ENCODE data around the gene ZBTB7C. TPM values are rescaled to one million over a fixed set of nuclear protein-coding genes. Genes with fewer than 3 reads are reported as not detected.

ZBTB7C gene
- total and polyA plus RNA-seq, 2 of the 8 experiments (the other 6 are each of a cell fraction or from before 2014, with no cell fraction given) = 0.15 to 0.45 TPM

DNA sequence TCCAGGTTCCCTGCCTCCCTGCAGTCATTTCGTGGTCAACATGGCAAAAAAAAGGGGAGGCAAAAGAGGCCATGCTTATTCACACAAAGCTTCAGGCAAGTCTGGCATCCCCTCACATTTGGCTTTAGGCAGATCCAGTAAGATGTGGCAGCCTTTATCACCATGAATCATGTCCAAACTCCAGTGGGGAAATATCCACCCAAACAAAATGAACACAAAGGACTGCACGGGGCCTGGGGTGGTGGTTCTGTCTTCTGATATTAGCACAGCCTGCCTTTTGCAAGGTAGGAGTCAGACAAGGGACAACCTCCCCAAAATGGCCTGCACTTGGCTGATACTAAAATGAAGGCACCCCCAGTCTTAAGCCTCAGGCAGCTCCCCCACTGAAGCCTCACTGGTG, 129.9 kb downstream of the ZBTB7C start:
- FAIRE-seq = no peak
- Histone ChIP-seq H3K4me1 (replicated peaks in 1 of 4; ENCODE audit: control insufficient read depth in 3 of 4, insufficient read depth in 4 of 4, low read length in 3 of 4) (peaks cover 0 to 2% (median 0%) of the 10 kb centered on the region in 4 experiments; a peak in 1 of 7 replicates), H4K91ac (replicated peaks; ENCODE audit: insufficient read length, low read length) (no peak overlapping the region), H3K79me2 (ENCODE audit: control insufficient read depth in 1 of 2, insufficient read depth in 2 of 2, low read length in 2 of 2) (no peaks in the 10 kb centered on the region), H2AK5ac (ENCODE audit: low read depth, low read length) (no peak overlapping the region), H3K23ac (ENCODE audit: insufficient read length) (no peak overlapping the region), H3K23me2 (ENCODE audit: low read depth, low read length) (no peaks in the 10 kb centered on the region), H3K4ac (replicated peaks; ENCODE audit: insufficient read length, low read depth, low read length) (no peak overlapping the region), H3K9ac (replicated peaks in 1 of 4; ENCODE audit: extremely low read depth in 1 of 4, low read depth in 3 of 4, low read length in 3 of 4) (no peak overlapping the region), H2BK120ac (replicated peaks; ENCODE audit: low read depth, low read length) (no peak overlapping the region), H3K18ac (ENCODE audit: extremely low read depth, low read length) (no peak overlapping the region), H2BK12ac (ENCODE audit: low read depth, low read length) (no peak overlapping the region), H4K20me1 (replicated peaks in 1 of 2; ENCODE audit: control insufficient read depth in 1 of 2, insufficient read depth in 2 of 2, low read length in 2 of 2) (no peaks in the 10 kb centered on the region), H2BK5ac (ENCODE audit: low read depth, low read length) (no peak overlapping the region), H3K4me2 (ENCODE audit: insufficient read depth in 1 of 2, low read depth in 2 of 2, low read length in 2 of 2) (no peak overlapping the region), H3K56ac (replicated peaks; ENCODE audit: insufficient read length, low read depth, low read length) (no peak overlapping the region), H4K5ac (ENCODE audit: insufficient read length, low read depth, low read length) (no peak overlapping the region), H3K36me3 (ENCODE audit: control insufficient read depth in 2 of 4, insufficient read depth in 4 of 4, low read length in 3 of 4) (no peaks in the 10 kb centered on the region), H3K9me3 (ENCODE audit: insufficient read depth in 2 of 2, low read depth in 1 of 2, low read length in 1 of 2) (no peaks in the 10 kb centered on the region), H3K27me3 (replicated peaks in 1 of 4; ENCODE audit: control insufficient read depth in 3 of 4, extremely low read depth in 1 of 4, insufficient read depth in 3 of 4, low read length in 3 of 4) (no peaks in the 10 kb centered on the region; a peak in 1 of 7 replicates), H4K8ac (ENCODE audit: extremely low read depth, insufficient read depth, low read length) (no peak overlapping the region), H3K79me1 (ENCODE audit: low read depth, low read length) (no peaks in the 10 kb centered on the region), H3K4me3 (ENCODE audit: extremely low read depth in 1 of 4, insufficient read depth in 2 of 4, low read depth in 3 of 4, low read length in 4 of 4) (no peak overlapping the region), H2BK20ac (ENCODE audit: low read length) (no peak overlapping the region), H2BK15ac (ENCODE audit: low read length) (no peak overlapping the region), H2AFZ (ENCODE audit: low read length) (no peak overlapping the region), H3K14ac (ENCODE audit: insufficient read length) (no peak overlapping the region), H3K27ac (ENCODE audit: low read depth, low read length) (no peak overlapping the region)
- CTCF ChIA-PET (ENCODE audit: partially characterized antibody) = interaction anchor here (0.9 kb wide), 1 partner anchor 16 kb away, joined by 4 read pairs; no protein-coding TSS in a partner anchor
- peak in 1 of 2 experiments; percentile 14 for DNase-seq (ENCODE audit: low read depth in 1 of 2, low spot score in 2 of 2)
- 91% methylated on average over 2 of the region's 2 CpGs; no CpG with 5 or more reads in 1 of the 2 experiments for WGBS, 2 experiments (ENCODE audit: extremely low coverage in 1 of 2, insufficient coverage in 1 of 2, insufficient read length in 1 of 2, insufficient replicate concordance in 2 of 2, low coverage in 1 of 2, low lambda C conversion rate in 2 of 2, missing lambda C conversion rate in 1 of 2)
- POLR2A ChIA-PET (ENCODE audit: partially characterized antibody) = no interaction called here
- TF ChIP-seq YY1 (IDR thresholded peaks at IDR 0.05; ENCODE audit: low read depth, low read length) (no peak), BACH1 (IDR thresholded peaks at IDR 0.05; ENCODE audit: low read length) (no peak), SUZ12 (IDR thresholded peaks at IDR 0.05; ENCODE audit: low read length) (no peak), ZNF274 (IDR thresholded peaks at IDR 0.05; ENCODE audit: borderline replicate concordance, extremely low read depth, low read length) (no peak), BRCA1 (IDR thresholded peaks at IDR 0.05; ENCODE audit: low read depth, low read length) (no peak), SP1 (IDR thresholded peaks at IDR 0.05; ENCODE audit: low read depth, low read length) (no peak), ASH2L (IDR thresholded peaks at IDR 0.05; ENCODE audit: low read length) (no peak), CBX5 (IDR thresholded peaks at IDR 0.05; ENCODE audit: low read depth, low read length) (no peak), TEAD4 (IDR thresholded peaks at IDR 0.05; ENCODE audit: low read depth, low read length) (no peak), SRF (IDR thresholded peaks at IDR 0.05; ENCODE audit: low read depth, low read length) (no peak), EGR1 (IDR thresholded peaks at IDR 0.05; ENCODE audit: borderline replicate concordance, low read depth, low read length) (no peak), HDAC2 (IDR thresholded peaks at IDR 0.05; ENCODE audit: borderline replicate concordance in 1 of 2, low read depth in 2 of 2, low read length in 2 of 2) (no peak)
- TF ChIP-seq, protein P1, sequence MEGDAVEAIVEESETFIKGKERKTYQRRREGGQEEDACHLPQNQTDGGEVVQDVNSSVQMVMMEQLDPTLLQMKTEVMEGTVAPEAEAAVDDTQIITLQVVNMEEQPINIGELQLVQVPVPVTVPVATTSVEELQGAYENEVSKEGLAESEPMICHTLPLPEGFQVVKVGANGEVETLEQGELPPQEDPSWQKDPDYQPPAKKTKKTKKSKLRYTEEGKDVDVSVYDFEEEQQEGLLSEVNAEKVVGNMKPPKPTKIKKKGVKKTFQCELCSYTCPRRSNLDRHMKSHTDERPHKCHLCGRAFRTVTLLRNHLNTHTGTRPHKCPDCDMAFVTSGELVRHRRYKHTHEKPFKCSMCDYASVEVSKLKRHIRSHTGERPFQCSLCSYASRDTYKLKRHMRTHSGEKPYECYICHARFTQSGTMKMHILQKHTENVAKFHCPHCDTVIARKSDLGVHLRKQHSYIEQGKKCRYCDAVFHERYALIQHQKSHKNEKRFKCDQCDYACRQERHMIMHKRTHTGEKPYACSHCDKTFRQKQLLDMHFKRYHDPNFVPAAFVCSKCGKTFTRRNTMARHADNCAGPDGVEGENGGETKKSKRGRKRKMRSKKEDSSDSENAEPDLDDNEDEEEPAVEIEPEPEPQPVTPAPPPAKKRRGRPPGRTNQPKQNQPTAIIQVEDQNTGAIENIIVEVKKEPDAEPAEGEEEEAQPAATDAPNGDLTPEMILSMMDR (IDR thresholded peaks at IDR 0.05; ENCODE audit: control extremely low read depth in 1 of 3, insufficient read depth in 1 of 3, low read depth in 1 of 3, low read length in 3 of 3) = no peak
